HepG2 (cell line): ENCODE measurements around the gene PPP4R1. TPM values are rescaled to one million over a fixed set of nuclear protein-coding genes. Genes with fewer than 3 reads are reported as not detected.

ENCODE experiments used
- ATAC-seq: fragments of 200-7000 bp; cut with Tn5 transposase; 3 replicates; pipeline ENCODE4 v1.9.1; 2020; ENCODE audit warnings: mild to moderate bottlenecking, moderate library complexity
- BruUV-seq: library from RNA; stranded (reverse); fragments of 400-500 nt; replicated peaks from 2 replicates; lab custom pipeline; 2021; lab: Mats Ljungman, UMichigan
- CTCF ChIA-PET: fragments of 300-600 bp; formaldehyde crosslinking; extraction: SDS; loops from one replicate; lab custom pipeline; 2021; ENCODE audit warnings: low total read pairs, inconsistent platforms, low intra/inter-chr PET ratio; lab: Yijun Ruan, JAX
- POLR2A ChIA-PET: fragments of 350-600 bp; sonication (Branson Sonifier 250); formaldehyde crosslinking; loops from one replicate; lab custom pipeline; 2020; ENCODE audit warnings: antibody characterized with exemption, inconsistent platforms; lab: Yijun Ruan, JAX
- DNase-seq: peaks from one replicate; pipeline ENCODE4 v3.0.0-alpha.2; 2015; ENCODE audit warnings: low spot score
- FAIRE-seq: peaks from 3 replicates; lab custom pipeline; 2011; peaks lifted over from hg19 to GRCh38; lab: Jason Lieb, UNC
- H2AFZ ChIP-seq: one replicate; pipeline ENCODE4 v1.6.1; 2011; ENCODE audit warnings: low read length, inconsistent platforms
- H3K27ac ChIP-seq: fragments of 300-600 bp; 3 replicates; pipeline ENCODE4 v1.8.0; 2011; ENCODE audit warnings: mixed run types, mild to moderate bottlenecking, mixed read lengths, low read length, inconsistent platforms; ENCODE audit not compliant: insufficient read depth; ENCODE audit errors: extremely low read length
- H3K27me3 ChIP-seq, 2 experiments: fragments of 200-600 bp in 1 of 2; 2 replicates in 1 of 2; 3 replicates in 1 of 2; pipeline versions ENCODE4 v1.6.0 to v1.8.0; 2011; ENCODE audit warnings: low read length in 2 of 2, mild to moderate bottlenecking in 2 of 2, moderate library complexity in 2 of 2, inconsistent platforms in 1 of 2; ENCODE audit not compliant: insufficient read depth in 2 of 2, control insufficient read depth in 1 of 2
- H3K36me3 ChIP-seq, 2 experiments: fragments of 200-600 bp in 1 of 2; replicated peaks in 1 of 2; 2 replicates in 1 of 2; 3 replicates in 1 of 2; pipeline versions ENCODE4 v1.5.1 to v1.8.0; 2011; ENCODE audit warnings: low read length in 2 of 2, inconsistent platforms in 1 of 2; ENCODE audit not compliant: insufficient read depth in 2 of 2, control insufficient read depth in 1 of 2
- H3K4me1 ChIP-seq: 2 replicates; pipeline ENCODE4 v1.5.1; 2012; ENCODE audit warnings: low read length, inconsistent platforms; ENCODE audit not compliant: insufficient read depth
- H3K4me2 ChIP-seq: 2 replicates; pipeline ENCODE4 v1.6.0; 2011; ENCODE audit warnings: low read depth, low read length, inconsistent platforms
- H3K4me3 ChIP-seq, 3 experiments: fragments of 200-600 bp in 1 of 3; sonication (generic), shearing (Covaris generic) in 1 of 3; replicated peaks in 1 of 3; 2 replicates each; pipeline ENCODE4 v1.5.1; 2011 to 2016; ENCODE audit warnings: low read length in 3 of 3, inconsistent platforms in 2 of 3, low read depth in 2 of 3, mild to moderate bottlenecking in 2 of 3, control low read depth in 1 of 3, mixed read lengths in 1 of 3; ENCODE audit not compliant: insufficient read depth in 1 of 3
- H3K79me2 ChIP-seq: one replicate; pipeline ENCODE4 v1.6.1; 2011; ENCODE audit warnings: low read length, inconsistent platforms; ENCODE audit not compliant: insufficient read depth
- H3K9ac ChIP-seq: 2 replicates; pipeline ENCODE4 v1.6.0; 2011; ENCODE audit warnings: mild to moderate bottlenecking, low read depth, low read length, inconsistent platforms; ENCODE audit not compliant: insufficient read depth
- H3K9me3 ChIP-seq: 2 replicates; pipeline ENCODE4 v1.5.1; 2012; ENCODE audit warnings: mild to moderate bottlenecking, low read length
- H4K20me1 ChIP-seq: 2 replicates; pipeline ENCODE4 v1.6.0; 2011; ENCODE audit warnings: inconsistent platforms, mild to moderate bottlenecking, low read length, moderate library complexity; ENCODE audit not compliant: insufficient read depth
- BATF2 ChIP-seq: sonication (generic); formaldehyde crosslinking; IDR thresholded peaks from 2 replicates; pipeline ENCODE4 v1.8.0; 2022; ENCODE audit warnings: mild to moderate bottlenecking, missing genetic modification reagents, moderate library complexity
- ELF4 ChIP-seq: sonication (generic); formaldehyde crosslinking; IDR thresholded peaks from 2 replicates; pipeline ENCODE4 v1.5.0; 2020; ENCODE audit warnings: missing genetic modification reagents, mild to moderate bottlenecking, moderate library complexity, borderline replicate concordance
- FOXA3 ChIP-seq: IDR thresholded peaks from 2 replicates; pipeline ENCODE4 v1.6.1; 2016; ENCODE audit warnings: missing genetic modification reagents, missing compliant biosample characterization
- FOXK2 ChIP-seq: fragments of 450-650 bp; IDR thresholded peaks from 2 replicates; pipeline ENCODE4 v1.6.1; 2016
- RFXAP ChIP-seq: sonication (generic); formaldehyde crosslinking; IDR thresholded peaks from 2 replicates; pipeline ENCODE4 v1.4.0; 2020; ENCODE audit warnings: missing genetic modification reagents, borderline replicate concordance
- UBTF ChIP-seq: sonication (generic); formaldehyde crosslinking; IDR thresholded peaks from 2 replicates; pipeline ENCODE4 v1.4.0; 2020; ENCODE audit warnings: mild to moderate bottlenecking, missing genetic modification reagents
- ZFP90 ChIP-seq: sonication (generic); formaldehyde crosslinking; IDR thresholded peaks from 2 replicates; pipeline ENCODE4 v1.8.0; 2022; ENCODE audit warnings: missing genetic modification reagents, mild to moderate bottlenecking, inconsistent platforms, borderline replicate concordance
- ZNF446 ChIP-seq: sonication (generic); formaldehyde crosslinking; IDR thresholded peaks from 2 replicates; pipeline ENCODE4 v1.5.0; 2020; ENCODE audit warnings: mild to moderate bottlenecking, missing genetic modification reagents
- ZNF589 ChIP-seq: sonication (generic); formaldehyde crosslinking; conservative IDR thresholded peaks from 2 replicates; pipeline ENCODE4 v1.8.0; 2022; ENCODE audit warnings: mild to moderate bottlenecking, moderate library complexity, missing genetic modification reagents
- ZNF660 ChIP-seq: sonication (generic); formaldehyde crosslinking; IDR thresholded peaks from 2 replicates; pipeline ENCODE4 v1.5.1; 2020; ENCODE audit warnings: mild to moderate bottlenecking, low read depth, missing genetic modification reagents, borderline replicate concordance
- ZNF703 ChIP-seq: sonication (generic); formaldehyde crosslinking; IDR thresholded peaks from 2 replicates; pipeline ENCODE4 v1.5.1; 2020; ENCODE audit warnings: missing genetic modification reagents, mild to moderate bottlenecking, moderate library complexity, borderline replicate concordance
- ZNF724P ChIP-seq: sonication (generic); formaldehyde crosslinking; IDR thresholded peaks from 2 replicates; pipeline ENCODE4 v1.8.0; 2022; ENCODE audit warnings: missing genetic modification reagents, borderline replicate concordance
- WGBS: methylation state at CpG from one replicate; pipeline ENCODE4 v1.1.6; 2017; ENCODE audit warnings: low lambda C conversion rate; 5-methylcytosine and 5-hydroxymethylcytosine counted together
- in situ Hi-C: cut with HindIII; loops from 2 replicates; pipeline ENCODE4 v1.10.0; 2017; ENCODE audit warnings: low pct_unique_long_range_greater_than_20kb; ENCODE audit not compliant: extremely low pct_ligation_motif_present
- intact Hi-C: fragments of 100-400 bp; cut with micrococcal nuclease; formaldehyde crosslinking; loops from one replicate; pipeline ENCODE4 v1.10.0; 2022; ENCODE audit not compliant: unreplicated experiment
- polyA plus RNA-seq, 8 experiments: library from polyadenylated mRNA; depleted of rRNA in 3 of 8; stranded (reverse) in 7 of 8; unstranded in 1 of 8; fragments of >200 nt; fragmentation: Illumina TruSeq in 4 of 8; extraction: Trizol in 4 of 8; gene quantifications; 2 replicates each; pipeline versions ENCODE4 v1.2.1 to v1.2.3, GENCODE V29; 2011 to 2016; ENCODE audit warnings: low read depth in 4 of 8, missing spikeins in 1 of 8, mixed read lengths in 1 of 8; ENCODE audit not compliant: insufficient read depth in 1 of 8
- total RNA-seq, 5 experiments: library from RNA; depleted of rRNA; stranded (reverse); fragments of >200 nt; fragmentation: Illumina TruSeq; extraction: Trizol; gene quantifications; 2 replicates each; pipeline ENCODE4 v1.2.3, GENCODE V29; 2016; ENCODE audit warnings: low read depth in 1 of 5
- TF ChIP-seq, protein P1 (sequence below): sonication (generic); formaldehyde crosslinking; IDR thresholded peaks from 2 replicates; pipeline ENCODE4 v1.5.0; 2020; ENCODE audit warnings: missing genetic modification reagents
- TF ChIP-seq, protein P2 (sequence below): IDR thresholded peaks from 2 replicates; pipeline ENCODE4 v1.6.1; 2016

PPP4R1 gene
- total and polyA plus RNA-seq, 2 of the 13 experiments (the other 11 are each of a cell fraction or from before 2014, with no cell fraction given): 66.5 to 72.4 TPM

- DNase-seq (no peak), ATAC-seq (no peak), FAIRE-seq (no peak)
- H3K4me1 ChIP-seq: no peaks in the 10 kb centered on the region
- no peak overlapping the region for H3K4me3 ChIP-seq
- H4K20me1 ChIP-seq: no peaks in the 10 kb centered on the region
- no peaks in the 10 kb centered on the region for H3K79me2 ChIP-seq
- H3K9ac ChIP-seq: no peak overlapping the region
- no peaks in the 10 kb centered on the region for H3K27me3 ChIP-seq
- no peak overlapping the region for H2AFZ ChIP-seq
- TF ChIP-seq, protein P1, sequence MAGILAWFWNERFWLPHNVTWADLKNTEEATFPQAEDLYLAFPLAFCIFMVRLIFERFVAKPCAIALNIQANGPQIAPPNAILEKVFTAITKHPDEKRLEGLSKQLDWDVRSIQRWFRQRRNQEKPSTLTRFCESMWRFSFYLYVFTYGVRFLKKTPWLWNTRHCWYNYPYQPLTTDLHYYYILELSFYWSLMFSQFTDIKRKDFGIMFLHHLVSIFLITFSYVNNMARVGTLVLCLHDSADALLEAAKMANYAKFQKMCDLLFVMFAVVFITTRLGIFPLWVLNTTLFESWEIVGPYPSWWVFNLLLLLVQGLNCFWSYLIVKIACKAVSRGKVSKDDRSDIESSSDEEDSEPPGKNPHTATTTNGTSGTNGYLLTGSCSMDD (CRISPR knock-in tag): no peak
- TF ChIP-seq ZNF703 (CRISPR knock-in tag) (no peak), ZNF724P (CRISPR knock-in tag) (no peak)
- no peak overlapping the region for H3K27ac ChIP-seq
- H3K4me2 ChIP-seq: no peak overlapping the region
- 96% methylated on average over 4 of the region's 6 CpGs for WGBS
- in situ Hi-C loops: no loop called here
- intact Hi-C loops: no loop called here
- ChIA-PET CTCF (no interaction called here), POLR2A (no interaction called here)
- H3K36me3 ChIP-seq: peaks cover 26 to 55% of the 10 kb centered on the region in 2 experiments
- BruUV-seq: no TSS peak
- H3K9me3 ChIP-seq: no peaks in the 10 kb centered on the region
These were observed 67.9 kb downstream of the PPP4R1 start for GRCh38 chr18:9546468-9546867.

DNA sequence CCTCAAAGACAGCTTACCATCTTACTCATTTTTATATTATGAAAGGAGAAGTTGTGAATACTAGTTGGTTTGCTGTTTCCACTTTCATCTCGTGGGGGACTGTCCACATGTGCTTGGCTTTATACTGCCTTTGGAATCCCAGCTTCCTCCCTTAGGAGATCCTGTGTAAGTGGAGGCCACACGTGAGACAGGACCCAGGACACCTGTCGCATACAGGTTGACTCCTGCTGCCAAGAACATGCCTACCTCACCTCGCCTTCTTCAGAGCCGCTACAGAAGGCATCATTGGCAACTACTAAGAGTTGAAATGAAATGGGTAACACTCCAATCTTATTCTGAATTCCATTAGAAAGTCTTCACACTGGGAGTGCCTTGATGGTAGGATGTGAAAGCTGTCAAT lies 69.3 kb downstream of the PPP4R1 start:
- Histone ChIP-seq H3K9ac (no peak overlapping the region), H3K27me3 (no peaks in the 10 kb centered on the region), H3K36me3 (peaks cover 19 to 40% of the 10 kb centered on the region in 2 experiments), H3K4me2 (no peak overlapping the region), H3K27ac (no peak overlapping the region), H3K4me3 (no peak overlapping the region), H3K79me2 (no peaks in the 10 kb centered on the region), H3K9me3 (no peaks in the 10 kb centered on the region), H3K4me1 (peaks cover 5% of the 10 kb centered on the region), H4K20me1 (no peaks in the 10 kb centered on the region), H2AFZ (no peak overlapping the region)
- FAIRE-seq (no peak), ATAC-seq (no peak), DNase-seq (no peak)
- POLR2A ChIA-PET: no interaction called here
- in situ Hi-C loops: no loop called here
- BruUV-seq: no TSS peak
- CTCF ChIA-PET: no interaction called here
- intact Hi-C loops: no loop called here
- WGBS: 92% methylated on average over 5 of the region's 5 CpGs
- no peak for TF ChIP-seq ELF4
- no peak for TF ChIP-seq ZNF446
- no peak for TF ChIP-seq FOXA3 (CRISPR knock-in tag)
- no peak for TF ChIP-seq ZNF660 (CRISPR knock-in tag)
- TF ChIP-seq, protein P2, sequence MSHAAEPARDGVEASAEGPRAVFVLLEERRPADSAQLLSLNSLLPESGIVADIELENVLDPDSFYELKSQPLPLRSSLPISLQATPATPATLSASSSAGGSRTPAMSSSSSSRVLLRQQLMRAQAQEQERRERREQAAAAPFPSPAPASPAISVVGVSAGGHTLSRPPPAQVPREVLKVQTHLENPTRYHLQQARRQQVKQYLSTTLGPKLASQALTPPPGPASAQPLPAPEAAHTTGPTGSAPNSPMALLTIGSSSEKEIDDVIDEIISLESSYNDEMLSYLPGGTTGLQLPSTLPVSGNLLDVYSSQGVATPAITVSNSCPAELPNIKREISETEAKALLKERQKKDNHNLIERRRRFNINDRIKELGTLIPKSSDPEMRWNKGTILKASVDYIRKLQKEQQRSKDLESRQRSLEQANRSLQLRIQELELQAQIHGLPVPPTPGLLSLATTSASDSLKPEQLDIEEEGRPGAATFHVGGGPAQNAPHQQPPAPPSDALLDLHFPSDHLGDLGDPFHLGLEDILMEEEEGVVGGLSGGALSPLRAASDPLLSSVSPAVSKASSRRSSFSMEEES (CRISPR knock-in tag): no peak
- no peak for TF ChIP-seq RFXAP (CRISPR knock-in tag)
- TF ChIP-seq UBTF (CRISPR knock-in tag): no peak
- TF ChIP-seq BATF2 (CRISPR knock-in tag): no peak
- TF ChIP-seq FOXK2: no peak
- no peak for TF ChIP-seq ZNF589 (CRISPR knock-in tag)
- no peak for TF ChIP-seq ZFP90 (CRISPR knock-in tag)
